ENCODE results near the gene DOCK4.
"Not testable (repeated sequence)": the region's sequence is repeated elsewhere in the genome, so short reads cannot be mapped to it uniquely, and the experiment has no call there.

DOCK4 gene

DNA sequence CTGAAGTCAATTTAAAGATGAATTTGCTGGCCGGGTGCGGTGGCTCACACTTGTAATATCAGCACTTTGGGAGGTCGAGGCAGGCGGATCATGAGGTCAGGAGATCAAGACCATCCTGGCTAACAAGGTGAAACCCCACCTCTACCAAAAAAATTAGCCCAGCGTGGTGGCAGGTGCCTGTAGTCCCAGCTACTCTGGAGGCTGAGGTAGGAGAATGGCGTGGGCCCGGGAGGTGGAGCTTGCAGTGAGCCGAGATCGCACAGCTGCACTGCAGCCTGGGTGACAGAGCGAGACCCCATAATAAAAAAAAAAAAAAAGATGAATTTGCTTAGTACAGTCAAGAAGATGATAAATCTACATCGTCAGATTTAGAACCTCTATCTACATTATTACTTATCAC, 288.8 kb downstream of the DOCK4 start:
- DNase-seq (ENCODE audit: low read depth in 2 of 3, low spot score in 2 of 3), result not testable (repeated sequence)

DNA sequence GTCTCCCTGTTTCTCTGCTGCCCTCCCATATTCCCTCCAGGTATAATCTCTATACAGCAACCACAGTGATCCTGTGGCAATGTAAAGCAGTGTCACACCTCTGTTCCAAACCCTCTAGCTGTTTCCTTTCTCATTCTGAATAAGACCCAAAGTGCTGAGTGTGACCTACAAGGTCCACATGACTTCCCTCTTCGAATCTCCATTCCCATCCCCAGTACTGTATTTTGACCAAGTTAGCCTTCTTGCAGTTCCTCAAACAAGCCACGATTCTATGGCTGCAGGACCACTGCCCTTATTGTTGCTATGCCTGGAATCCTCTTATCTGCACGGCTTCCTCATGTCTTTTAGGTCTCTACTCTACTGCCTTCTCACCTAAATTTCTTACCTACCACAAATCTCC, 291.9 kb downstream of the DOCK4 start:
- no peak for DNase-seq (ENCODE audit: low read depth in 2 of 3, low spot score in 2 of 3)

DNA sequence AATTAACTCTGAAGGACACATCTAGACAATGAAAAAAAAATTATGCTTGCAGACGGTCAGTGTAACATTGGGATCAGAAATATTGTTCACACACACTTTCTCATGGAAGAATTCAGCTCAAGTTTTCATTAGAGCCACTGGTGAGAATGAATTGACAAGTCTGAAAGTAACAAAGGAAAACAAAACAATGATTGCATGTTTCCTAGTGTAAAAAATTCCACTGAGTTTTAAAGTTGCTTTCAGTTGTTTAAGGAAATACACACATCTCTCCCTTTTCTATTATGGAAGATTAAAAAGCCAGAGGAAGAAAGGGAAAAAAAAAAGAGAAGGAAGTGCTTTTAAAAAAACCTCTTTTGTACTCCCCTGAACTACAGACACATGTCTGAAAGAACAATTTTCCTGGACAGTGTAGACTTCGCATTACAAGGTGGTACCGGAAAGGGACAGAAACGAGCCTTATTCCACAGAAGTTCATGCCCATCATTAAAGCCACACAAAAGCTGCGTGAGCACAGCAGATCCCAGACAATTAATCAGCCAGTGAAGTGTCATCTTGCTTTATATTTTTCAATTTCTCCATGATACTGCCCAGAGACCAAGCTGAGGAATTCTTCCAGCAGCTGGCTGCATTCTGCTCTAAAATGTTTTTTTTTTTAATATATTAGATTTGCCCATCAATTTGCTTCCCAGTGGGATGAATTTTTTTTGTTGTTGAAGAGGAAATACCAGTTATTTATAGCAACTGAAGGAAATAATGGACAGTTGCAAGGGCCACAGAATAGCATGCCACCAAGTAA, 294.8 kb downstream of the DOCK4 start:
- no peak for DNase-seq (ENCODE audit: low read depth in 2 of 3, low spot score in 2 of 3)

DNA sequence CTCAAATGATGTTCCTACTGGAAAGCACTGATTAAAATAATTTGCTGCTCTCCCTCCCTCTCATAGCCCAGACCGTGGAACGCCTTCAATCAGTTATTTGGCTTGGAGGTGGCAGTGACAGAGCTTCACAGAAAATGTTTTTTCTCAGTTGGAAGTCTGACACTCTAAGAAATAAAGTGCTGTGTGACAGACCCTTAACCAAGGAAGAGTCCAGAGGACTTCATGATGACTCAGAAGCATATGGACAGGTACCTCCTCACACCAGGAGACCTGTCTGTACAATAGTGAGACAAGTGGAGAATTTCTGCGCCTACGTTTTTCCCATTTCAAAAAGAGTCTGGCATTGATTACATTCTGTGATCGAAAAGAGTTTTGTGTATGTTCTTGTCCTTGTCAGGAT, 295.5 kb downstream of the DOCK4 start:
- no peak for DNase-seq (ENCODE audit: low read depth in 2 of 3, low spot score in 2 of 3)

DNA sequence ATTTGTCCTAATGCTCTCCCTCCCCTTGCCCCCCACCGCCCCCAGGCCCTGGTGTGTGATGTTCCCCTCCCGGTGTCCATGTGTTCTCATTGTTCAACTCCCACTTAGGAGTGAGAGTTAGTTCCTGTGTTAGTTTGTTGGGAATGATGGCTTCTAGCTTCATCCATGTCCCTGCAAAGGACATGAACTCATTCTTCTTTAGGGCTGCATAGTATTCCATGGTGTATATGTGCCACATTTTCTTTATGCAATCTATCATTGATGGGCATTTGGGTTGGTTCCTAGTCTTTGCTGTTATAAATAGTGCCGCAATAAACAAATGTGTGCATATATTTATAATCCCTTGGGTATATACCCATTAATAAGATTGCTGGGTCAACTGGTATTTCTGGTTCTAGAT, 297.5 kb downstream of the DOCK4 start:
- DNase-seq (ENCODE audit: low read depth in 2 of 3, low spot score in 2 of 3), result not testable (repeated sequence)

DNA sequence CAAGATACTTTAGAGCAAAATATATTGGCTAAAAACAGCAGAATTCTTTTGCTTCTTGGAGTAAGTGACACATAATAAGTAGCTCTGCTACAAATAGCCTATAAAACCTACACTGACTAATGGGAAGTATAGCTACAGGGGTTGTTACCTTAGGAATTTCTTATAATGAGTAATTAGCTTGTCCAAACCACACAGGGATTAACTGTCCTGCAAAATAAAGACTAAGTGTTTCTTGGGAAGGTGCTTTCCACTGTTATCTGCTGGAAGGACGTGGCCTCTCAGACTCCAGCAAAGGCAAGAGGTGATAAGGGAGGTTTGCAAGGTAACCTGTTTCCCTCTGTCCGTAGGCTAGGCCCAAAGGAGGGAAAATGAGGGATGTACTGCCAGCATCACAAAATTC, 302.4 kb downstream of the DOCK4 start:
- DNase-seq (ENCODE audit: low read depth in 2 of 3, low spot score in 2 of 3), result no peak

DNA sequence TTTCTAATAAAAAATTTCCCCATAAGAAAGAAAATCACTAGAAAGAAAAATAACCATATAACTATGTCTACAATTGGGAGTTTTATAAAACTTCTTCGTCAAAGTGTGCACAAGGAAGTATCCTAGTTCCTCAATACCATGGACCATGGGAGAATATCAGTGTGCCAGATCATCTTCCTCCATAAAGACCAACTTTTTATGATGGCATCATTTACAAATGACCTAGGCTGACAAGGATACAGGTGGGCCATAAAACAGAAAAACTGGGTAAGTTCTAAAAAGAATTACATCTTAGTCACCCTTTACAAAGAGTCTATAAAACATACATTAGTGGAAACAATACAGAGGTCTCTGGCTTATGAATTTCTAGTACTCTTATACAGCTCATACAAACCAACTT, 303.2 kb downstream of the DOCK4 start:
- DNase-seq (ENCODE audit: low read depth in 2 of 3, low spot score in 2 of 3), result no peak

DNA sequence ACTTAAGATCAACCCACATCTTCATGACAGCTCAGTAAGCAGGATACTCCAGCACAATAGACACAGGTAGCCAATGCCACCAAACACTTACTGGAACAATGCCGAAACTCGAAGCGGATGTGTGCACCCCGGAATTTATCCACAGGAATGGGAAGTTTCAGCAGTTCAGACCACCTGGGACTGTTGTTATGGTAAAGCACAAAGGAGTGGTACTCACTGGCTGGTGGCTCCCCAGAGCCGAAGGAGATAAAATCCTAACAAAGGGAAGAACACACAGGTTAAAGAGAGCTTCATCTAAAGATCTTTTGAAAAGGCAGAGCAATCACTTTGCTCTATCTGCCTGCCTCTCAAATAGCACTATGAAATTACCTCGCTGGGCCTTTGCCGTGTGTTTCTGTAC, 305.9 kb downstream of the DOCK4 start:
- no peak for DNase-seq (ENCODE audit: low read depth in 2 of 3, low spot score in 2 of 3)

DNA sequence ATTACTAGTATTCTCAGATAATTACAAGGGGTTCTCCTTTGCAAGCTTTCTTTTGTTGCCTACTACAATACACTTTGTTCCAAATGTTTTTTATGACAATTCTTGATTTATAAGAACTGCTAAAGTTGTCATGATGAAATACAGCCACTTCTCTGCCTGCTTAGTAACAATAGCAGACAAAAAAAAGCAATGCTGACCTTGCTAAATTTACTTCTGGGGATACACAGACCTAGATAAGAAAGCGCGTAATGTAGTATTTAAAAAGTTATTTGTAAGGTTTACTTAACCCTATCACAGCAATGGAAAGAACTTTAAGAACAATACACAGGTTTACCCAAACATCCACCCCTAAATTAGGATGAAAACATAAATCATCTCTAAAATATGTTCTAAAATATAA, 311.1 kb downstream of the DOCK4 start:
- DNase-seq (ENCODE audit: low read depth in 2 of 3, low spot score in 2 of 3), result no peak

DNA sequence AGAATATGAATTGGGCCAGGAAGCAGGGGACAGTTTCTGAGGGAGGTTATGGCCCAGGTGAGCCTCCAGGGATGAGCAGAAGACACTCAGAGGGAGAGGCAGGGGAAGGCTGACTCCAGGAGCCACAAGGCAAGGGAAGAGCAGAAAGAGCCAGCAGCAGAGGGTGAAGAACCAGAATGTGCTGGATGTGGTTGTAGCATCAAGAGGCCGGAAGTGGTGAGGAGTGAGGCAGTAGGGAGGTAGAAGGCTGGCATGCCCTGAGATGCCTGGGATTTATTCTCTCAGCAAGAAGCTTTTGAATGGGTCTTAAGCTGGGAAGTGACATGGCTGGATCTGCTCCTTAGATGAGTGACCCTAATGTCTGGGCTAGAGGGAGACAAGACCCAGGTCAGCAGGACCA, 311.7 kb downstream of the DOCK4 start:
- no peak for DNase-seq (ENCODE audit: low read depth in 2 of 3, low spot score in 2 of 3)

DNA sequence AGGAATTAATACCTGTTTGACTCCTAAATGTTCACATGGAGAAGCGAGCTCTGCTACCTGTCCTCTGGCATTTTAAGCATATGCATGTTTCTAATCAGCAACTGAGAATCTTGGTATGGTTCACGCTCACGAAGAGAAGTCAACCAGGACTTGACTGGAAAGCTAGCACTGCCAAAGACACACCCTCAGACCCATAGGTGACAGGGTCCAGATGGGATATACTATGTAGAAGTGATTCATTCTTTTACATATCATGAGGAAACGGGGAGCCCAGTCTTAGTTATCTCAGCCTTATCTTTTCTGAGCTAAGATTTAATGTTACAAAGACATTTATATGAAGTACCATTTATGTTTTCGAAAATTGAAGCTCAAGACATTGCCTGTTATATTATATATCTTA, 313.0 kb downstream of the DOCK4 start:
- DNase-seq (ENCODE audit: low read depth in 2 of 3, low spot score in 2 of 3), result no peak

DNA sequence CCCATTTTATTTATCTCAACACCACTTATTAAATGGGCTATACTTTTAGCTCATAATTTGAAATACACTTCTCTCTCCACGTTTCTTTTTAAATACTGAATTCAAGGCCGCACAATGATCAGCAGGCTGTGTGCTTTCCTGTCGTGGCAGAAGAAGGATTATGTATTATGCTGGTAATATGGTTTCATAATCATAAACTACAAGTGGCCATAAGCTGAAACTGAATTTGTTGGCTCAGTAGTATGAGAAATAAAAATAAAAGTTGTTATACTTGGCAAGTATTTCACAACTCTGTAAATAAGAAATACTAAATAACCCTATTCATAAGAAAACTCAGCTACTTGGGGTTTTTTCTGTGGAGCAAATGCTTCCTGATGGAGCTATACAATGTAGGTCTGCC, 313.6 kb downstream of the DOCK4 start:
- DNase-seq (ENCODE audit: low read depth in 2 of 3, low spot score in 2 of 3), result no peak

DNA sequence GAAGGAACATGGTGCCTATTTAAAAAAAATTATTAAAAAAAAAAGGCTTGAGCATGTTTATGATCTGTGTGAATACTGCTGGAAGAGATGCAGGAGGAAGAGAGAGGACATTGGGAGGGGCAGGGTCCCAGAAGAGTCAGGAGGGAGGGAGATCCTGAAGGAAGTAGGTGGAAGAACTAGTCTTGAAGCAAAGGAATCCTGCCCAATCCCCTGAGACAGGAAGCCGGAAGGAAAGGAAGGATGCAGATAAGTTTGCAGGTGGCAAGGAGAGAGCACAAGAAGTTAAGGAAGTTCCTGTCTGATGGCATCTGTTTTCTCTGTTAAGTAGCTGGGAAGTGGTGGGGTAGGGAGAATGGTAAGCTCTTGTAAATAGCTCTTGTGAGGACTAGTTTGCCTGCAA, 318.5 kb downstream of the DOCK4 start:
- DNase-seq (ENCODE audit: low read depth in 2 of 3, low spot score in 2 of 3), result no peak

DNA sequence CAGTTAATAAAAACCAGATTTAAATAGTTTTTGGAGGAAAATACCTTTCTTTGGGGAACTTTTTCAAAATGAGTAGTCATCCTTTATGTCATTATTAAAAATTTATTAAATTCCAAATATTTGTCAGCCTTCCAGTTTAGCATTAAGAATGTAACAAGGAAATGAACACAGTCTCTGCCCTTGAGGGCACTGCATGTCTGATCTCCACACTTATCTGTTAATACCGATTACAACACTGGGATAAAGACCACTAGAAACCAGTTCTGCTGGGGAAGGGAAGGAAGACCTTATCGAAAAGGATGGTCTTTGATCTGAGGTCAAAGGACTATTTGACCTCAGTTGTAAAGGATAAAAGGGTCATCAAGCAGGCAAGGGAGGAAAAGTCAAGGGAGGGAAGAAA, 320.0 kb downstream of the DOCK4 start:
- no peak for DNase-seq (ENCODE audit: low read depth in 2 of 3, low spot score in 2 of 3)

DNA sequence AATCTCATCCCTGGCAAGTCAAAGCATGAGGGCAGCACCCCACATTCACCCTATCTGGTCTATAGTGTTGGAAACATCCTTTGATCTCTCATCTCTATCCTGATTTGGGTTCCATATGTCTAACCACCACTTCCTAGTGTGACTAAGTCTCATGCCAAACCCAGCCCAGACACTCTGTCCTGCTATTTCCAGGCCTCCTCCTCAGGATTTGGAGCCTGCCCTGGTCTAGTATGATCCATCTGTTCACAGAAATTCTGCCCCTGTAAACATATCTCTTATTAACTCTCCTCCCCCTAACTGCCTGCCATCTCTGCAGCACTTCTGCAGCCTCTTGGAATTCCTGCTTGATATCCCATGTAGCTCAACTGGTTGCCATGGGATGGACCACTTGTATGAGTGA, 323.0 kb downstream of the DOCK4 start:
- no peak for DNase-seq (ENCODE audit: low read depth in 2 of 3, low spot score in 2 of 3)

DNA sequence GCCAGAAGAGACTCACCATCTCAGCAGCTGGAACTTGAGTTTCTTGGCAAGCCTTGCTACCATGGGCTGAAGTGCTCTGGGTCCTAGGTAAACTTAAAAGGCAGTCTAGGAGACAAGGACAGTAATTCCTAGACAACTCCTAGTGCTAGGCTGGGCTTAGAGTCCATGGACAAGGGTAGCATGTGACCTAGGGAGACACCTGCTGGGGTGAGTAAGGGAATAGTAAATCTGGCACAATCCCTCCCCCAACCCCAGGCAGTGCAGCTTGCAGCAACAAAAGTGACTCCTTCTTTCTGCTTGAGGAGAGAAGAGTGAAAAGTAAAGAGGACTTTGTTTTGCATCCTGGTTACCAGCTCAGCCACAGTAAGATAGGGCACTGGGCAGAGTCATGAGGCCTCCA, 327.4 kb downstream of the DOCK4 start:
- DNase-seq (ENCODE audit: low read depth in 2 of 3, low spot score in 2 of 3), result no peak

DNA sequence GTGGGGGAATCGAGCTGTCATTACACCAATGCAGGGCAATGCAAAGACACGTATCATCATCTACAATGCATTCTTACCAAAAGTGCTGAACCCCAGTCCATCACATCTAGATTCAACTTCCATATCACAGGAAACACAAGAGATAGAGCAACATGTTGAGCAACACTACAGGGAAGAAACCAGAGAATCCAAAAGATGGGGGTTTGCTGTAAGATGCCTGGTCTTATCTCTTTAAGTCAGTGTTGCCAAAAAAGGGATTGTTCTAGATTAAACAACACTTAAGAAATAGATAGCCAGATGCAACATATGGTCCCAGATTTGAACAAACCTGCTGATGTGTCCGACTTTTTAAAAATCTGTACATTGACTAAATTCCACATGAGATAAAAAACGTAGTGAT, 328.3 kb downstream of the DOCK4 start:
- no peak for DNase-seq (ENCODE audit: low read depth in 2 of 3, low spot score in 2 of 3)

DNA sequence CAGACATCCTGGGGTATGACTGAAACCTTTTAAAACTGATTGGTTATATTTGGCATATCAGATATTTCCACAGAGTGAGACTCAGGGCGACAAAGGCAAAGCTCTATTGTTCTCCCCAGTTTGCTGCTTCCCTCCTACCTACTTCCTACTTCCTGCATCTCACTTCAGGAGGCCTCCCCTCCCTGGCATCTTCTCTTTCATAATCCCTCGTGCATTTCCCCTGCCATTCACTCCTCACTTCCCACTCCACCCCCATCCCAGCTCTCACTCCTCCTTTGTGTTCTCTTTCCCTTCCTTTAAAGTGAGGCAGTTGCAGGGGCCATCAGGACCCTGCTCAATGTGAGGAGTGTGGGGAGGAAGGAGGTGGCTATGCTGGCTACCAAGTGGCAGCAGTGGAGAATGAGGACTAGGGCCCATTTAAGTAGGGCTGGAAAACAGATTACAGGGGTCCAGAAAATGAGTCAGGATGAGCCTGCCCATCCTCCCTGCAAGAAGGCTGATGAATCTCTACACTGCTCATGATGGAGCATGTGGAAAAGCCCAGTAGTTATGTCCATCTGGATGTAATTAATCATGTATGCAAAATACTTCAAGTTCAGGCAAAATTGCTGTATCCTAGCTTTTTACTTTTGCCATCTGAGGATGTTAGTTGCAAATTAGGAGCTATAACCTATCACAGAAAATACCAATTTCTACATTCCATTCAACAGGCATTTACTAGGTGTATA, 332.1 kb downstream of the DOCK4 start:
- DNase-seq (ENCODE audit: low read depth in 2 of 3, low spot score in 2 of 3), result no peak

DNA sequence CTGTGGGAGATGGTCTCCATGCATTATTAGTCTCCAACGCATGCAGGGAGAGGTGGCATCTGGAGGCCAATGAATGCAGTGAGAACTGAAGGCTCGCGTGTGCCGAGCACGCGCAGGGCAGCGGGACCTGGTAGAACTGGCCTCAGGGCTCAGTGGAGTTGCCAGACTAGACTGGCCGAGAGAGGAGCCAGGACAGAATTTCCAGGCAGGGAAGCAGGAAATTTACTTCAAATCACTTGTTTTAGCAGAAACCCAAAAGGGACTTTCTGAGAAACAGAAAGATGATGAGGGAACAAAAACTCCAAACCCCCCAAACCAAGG, 332.9 kb downstream of the DOCK4 start:
- DNase-seq (ENCODE audit: low read depth in 2 of 3, low spot score in 2 of 3), result no peak

DNA sequence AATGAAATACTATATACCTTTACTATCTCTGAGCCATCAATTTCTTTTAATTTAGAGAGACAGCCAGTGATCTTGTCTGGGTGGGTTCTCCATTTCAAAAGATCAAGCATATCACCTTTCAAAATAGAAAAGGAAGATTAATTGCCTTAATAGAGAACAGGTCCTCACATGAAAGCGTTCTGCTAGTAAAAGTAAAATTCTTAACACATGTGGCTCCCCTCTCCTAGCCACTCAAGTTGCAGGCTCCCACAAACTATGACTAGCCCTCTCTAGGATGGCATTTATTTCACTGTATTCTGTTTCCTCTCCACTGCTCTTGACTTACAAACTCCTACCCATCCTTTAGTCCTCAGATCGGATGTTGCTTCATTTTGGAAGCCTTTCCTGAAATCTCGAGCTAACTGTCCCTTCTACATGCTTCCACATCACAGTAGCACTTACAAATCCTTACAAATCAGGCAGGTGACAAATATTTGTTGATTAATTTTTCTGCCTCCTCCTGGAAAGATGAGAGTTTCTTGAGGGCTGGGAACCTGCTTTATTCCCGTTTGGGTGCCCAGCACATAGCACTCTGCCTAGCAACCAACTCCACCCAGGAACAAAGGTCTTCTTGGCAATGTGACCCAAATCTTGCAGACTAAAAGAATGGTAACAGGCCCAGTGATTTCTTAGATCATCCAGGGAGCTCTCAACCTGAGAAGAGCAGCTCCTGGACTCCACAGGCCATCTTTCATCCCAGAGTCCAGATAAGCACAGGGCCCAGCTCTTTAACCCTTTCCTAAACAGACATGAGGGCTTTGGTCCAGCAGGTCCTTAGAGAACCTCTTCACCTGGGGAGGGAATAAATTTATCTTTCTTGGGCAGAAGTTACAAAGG, 333.5 kb downstream of the DOCK4 start:
- no peak for DNase-seq (ENCODE audit: low read depth in 2 of 3, low spot score in 2 of 3)

DNA sequence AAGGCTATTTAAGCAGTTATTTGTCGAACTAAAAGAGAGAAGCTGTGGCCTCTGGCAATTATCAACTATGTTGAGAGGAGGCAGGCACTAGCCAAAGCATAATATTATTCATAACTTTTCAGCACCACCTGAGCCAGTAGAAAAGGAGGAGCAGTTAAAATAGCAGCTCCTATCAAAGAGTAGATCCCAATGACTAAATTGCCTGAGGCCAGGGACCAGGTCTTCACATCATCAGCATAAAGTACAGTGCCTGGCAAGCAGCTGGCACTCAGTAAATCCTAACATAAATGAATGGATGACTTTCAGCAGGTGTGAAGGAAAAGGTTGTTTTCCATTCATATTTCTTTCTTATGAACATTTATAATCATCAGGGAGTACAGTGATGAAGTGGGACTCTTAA, 334.9 kb downstream of the DOCK4 start:
- DNase-seq (ENCODE audit: low read depth in 2 of 3, low spot score in 2 of 3), result no peak

DNA sequence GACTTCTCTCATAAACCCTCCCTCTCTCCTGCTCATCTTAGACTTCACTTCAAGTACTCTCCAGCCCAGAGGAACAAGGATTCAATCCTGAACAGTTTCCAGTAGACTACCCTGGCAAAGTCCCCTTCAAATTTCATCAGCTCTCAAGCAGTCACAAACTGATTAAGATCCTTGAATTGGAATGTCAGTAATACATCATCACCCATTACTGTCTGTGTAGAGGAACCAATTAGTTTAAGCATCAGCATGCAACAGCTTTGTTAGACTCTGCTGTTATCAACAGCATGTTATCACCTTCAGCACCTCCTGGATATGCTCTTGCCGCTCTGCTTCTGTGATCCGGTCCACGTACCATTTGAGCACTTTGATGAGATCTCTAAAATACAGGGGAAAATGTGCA, 336.9 kb downstream of the DOCK4 start:
- DNase-seq (ENCODE audit: low read depth in 2 of 3, low spot score in 2 of 3), result no peak
